OCI-LY7 (cell line): Measurements from ENCODE around the gene SELPLG. TPM values are rescaled to one million over a fixed set of nuclear protein-coding genes. Genes with fewer than 3 reads are reported as not detected.
A peak's percentile ranks its signal among the peaks of the same experiment; 100 is the strongest.
"Not testable (repeated sequence)": the region's sequence is repeated elsewhere in the genome, so short reads cannot be mapped to it uniquely, and the experiment has no call there.

Experiments
- BruUV-seq: library from RNA; stranded (reverse); fragments of 400-500 nt; replicated peaks from 2 replicates; lab custom pipeline; 2021; lab: Mats Ljungman, UMichigan
- CTCF ChIA-PET: fragments of 300-600 bp; sonication (Branson Sonifier 250); formaldehyde crosslinking; loops from one replicate; lab custom pipeline; 2022; ENCODE audit warnings: antibody characterized with exemption; ENCODE audit not compliant: unreplicated experiment; lab: Charles Lee
- POLR2A ChIA-PET: fragments of 300-600 bp; sonication (Branson Sonifier 250); formaldehyde crosslinking; loops from one replicate; lab custom pipeline; 2022; ENCODE audit warnings: antibody characterized with exemption; lab: Charles Lee
- DNase-seq: peaks from one replicate; pipeline ENCODE4 v3.0.0-alpha.2; 2015; ENCODE audit warnings: low spot score
- H2AFZ ChIP-seq: fragments of 200-600 bp; sonication (generic), shearing (Covaris generic); 2 replicates; pipeline ENCODE4 v1.6.1; 2014; ENCODE audit warnings: mild to moderate bottlenecking, antibody characterized with exemption, low read length, moderate library complexity
- H3K27ac ChIP-seq: fragments of 200-600 bp; sonication (generic); 2 replicates; pipeline ENCODE4 v1.5.1; 2014; ENCODE audit warnings: mixed run types, low read depth, mild to moderate bottlenecking, moderate library complexity, low read length, inconsistent platforms; ENCODE audit not compliant: poor library complexity, severe bottlenecking
- H3K36me3 ChIP-seq: fragments of 200-600 bp; sonication (generic); 2 replicates; pipeline ENCODE4 v1.6.1; 2014; ENCODE audit warnings: mild to moderate bottlenecking, antibody characterized with exemption, low read length, moderate library complexity, mixed read lengths; ENCODE audit not compliant: insufficient read depth
- H3K4me1 ChIP-seq: fragments of 200-600 bp; sonication (generic); 2 replicates; pipeline ENCODE4 v1.5.1; 2014; ENCODE audit warnings: mild to moderate bottlenecking, low read length; ENCODE audit not compliant: insufficient read depth, poor library complexity, severe bottlenecking
- H3K4me2 ChIP-seq: fragments of 200-600 bp; sonication (generic); 2 replicates; pipeline ENCODE4 v1.6.1; 2014; ENCODE audit warnings: mild to moderate bottlenecking, low read length
- H3K4me3 ChIP-seq: fragments of 200-600 bp; sonication (generic); 2 replicates; pipeline ENCODE4 v1.5.1; 2014; ENCODE audit warnings: mild to moderate bottlenecking, low read depth, low read length; ENCODE audit not compliant: poor library complexity, severe bottlenecking
- H3K79me2 ChIP-seq: fragments of 200-600 bp; sonication (generic); 2 replicates; pipeline ENCODE4 v1.6.1; 2016; ENCODE audit warnings: low read depth, mild to moderate bottlenecking, low read length, moderate library complexity, mixed read lengths; ENCODE audit not compliant: insufficient read depth
- H3K9me2 ChIP-seq: fragments of 200-600 bp; sonication (generic); 2 replicates; pipeline ENCODE4 v1.6.1; 2016; ENCODE audit warnings: mild to moderate bottlenecking, low read length, mixed read lengths; ENCODE audit not compliant: insufficient read depth
- H3K9me3 ChIP-seq: fragments of 200-600 bp; sonication (generic); 2 replicates; pipeline ENCODE4 v1.6.1; 2014; ENCODE audit warnings: mild to moderate bottlenecking, mixed run types, low read length, mixed read lengths
- H4K20me1 ChIP-seq: fragments of 200-600 bp; sonication (generic); 2 replicates; pipeline ENCODE4 v1.6.1; 2014; ENCODE audit warnings: mild to moderate bottlenecking, antibody characterized with exemption, low read length, moderate library complexity, mixed read lengths; ENCODE audit not compliant: insufficient read depth
- EZH2phosphoT487 ChIP-seq: fragments of 200-600 bp; sonication (generic); IDR thresholded peaks from 2 replicates; pipeline ENCODE4 v1.6.1; 2018; ENCODE audit warnings: low read depth, borderline replicate concordance, mild to moderate bottlenecking, mixed run types, antibody characterized with exemption, low read length, moderate library complexity, mixed read lengths
- intact Hi-C: fragments of 100-400 bp; cut with micrococcal nuclease; formaldehyde crosslinking; loops from one replicate; pipeline ENCODE4 v1.10.0; 2022; ENCODE audit not compliant: unreplicated experiment
- total RNA-seq, 2 experiments: library from RNA; depleted of rRNA in 1 of 2; stranded (reverse); fragments of >200 nt in 1 of 2; shearing (Covaris generic) in 1 of 2; gene quantifications; 2 replicates each; pipeline ENCODE4 v1.2.3, GENCODE V29; 2014 to 2022
- TF ChIP-seq, protein P1 (sequence below): fragments of 200-600 bp; sonication (generic); conservative IDR thresholded peaks from 2 replicates; pipeline ENCODE4 v1.5.1; 2014; ENCODE audit warnings: mild to moderate bottlenecking, antibody characterized with exemption, low read length, moderate library complexity, mixed read lengths

The SELPLG gene
- total RNA-seq, 2 experiments from 2014 or later: 20.0 to 21.0 TPM

DNA sequence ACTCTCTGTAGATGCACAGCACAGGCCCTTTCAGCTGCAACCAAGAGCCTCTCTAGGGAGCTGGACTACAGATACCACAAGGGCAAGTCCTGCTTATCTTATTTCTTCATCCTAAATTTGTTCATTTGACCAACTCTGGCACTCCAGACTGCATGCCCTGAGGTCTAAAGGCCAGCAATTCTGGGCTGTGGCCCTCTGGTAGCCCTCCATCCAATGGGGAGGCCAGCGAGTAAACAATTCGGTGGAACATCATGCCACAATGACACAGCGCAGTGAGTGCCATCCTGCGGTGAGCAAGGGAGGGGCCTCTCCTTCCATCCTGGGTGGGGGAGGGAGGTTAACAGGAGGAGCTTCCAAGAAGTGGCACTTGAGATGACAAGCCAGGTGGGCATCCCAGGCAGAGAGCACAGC lies 652 bp upstream of the SELPLG start:
- no peaks in the 10 kb centered on the region for H4K20me1 ChIP-seq
- BruUV-seq: no TSS peak
- H3K9me2 ChIP-seq: no peaks in the 10 kb centered on the region
- intact Hi-C loops: loop anchor here (2.0 to 10.0 kb wide), 3 partner anchors 66 to 1680 kb away; partner anchors contain the start of genes ALKBH2, TMEM263 and UNG
- peaks cover 13% of the 10 kb centered on the region for H3K36me3 ChIP-seq
- H3K27ac ChIP-seq: peak overlapping the region; percentile 99
- peaks cover 41% of the 10 kb centered on the region; the same call in 1 of the 2 replicates for H3K79me2 ChIP-seq
- POLR2A ChIA-PET: interaction anchor here (0.6 to 17.7 kb wide), 8 partner anchors 11 to 316 kb away, joined by 3 to 330 read pairs (median 46); partner anchors contain the start of genes ISCU and SART3
- H2AFZ ChIP-seq: no peak overlapping the region
- peaks cover 88% of the 10 kb centered on the region for H3K4me1 ChIP-seq
- H3K4me2 ChIP-seq: peak overlapping the region; percentile 77
- 0 out of 2 replicates have a peak, but pooled peaks cover 3% of the 10 kb centered on the region for H3K9me3 ChIP-seq
- TF ChIP-seq EZH2phosphoT487: no peak
- TF ChIP-seq, protein P1, sequence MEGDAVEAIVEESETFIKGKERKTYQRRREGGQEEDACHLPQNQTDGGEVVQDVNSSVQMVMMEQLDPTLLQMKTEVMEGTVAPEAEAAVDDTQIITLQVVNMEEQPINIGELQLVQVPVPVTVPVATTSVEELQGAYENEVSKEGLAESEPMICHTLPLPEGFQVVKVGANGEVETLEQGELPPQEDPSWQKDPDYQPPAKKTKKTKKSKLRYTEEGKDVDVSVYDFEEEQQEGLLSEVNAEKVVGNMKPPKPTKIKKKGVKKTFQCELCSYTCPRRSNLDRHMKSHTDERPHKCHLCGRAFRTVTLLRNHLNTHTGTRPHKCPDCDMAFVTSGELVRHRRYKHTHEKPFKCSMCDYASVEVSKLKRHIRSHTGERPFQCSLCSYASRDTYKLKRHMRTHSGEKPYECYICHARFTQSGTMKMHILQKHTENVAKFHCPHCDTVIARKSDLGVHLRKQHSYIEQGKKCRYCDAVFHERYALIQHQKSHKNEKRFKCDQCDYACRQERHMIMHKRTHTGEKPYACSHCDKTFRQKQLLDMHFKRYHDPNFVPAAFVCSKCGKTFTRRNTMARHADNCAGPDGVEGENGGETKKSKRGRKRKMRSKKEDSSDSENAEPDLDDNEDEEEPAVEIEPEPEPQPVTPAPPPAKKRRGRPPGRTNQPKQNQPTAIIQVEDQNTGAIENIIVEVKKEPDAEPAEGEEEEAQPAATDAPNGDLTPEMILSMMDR: no peak
- CTCF ChIA-PET: interaction anchor here (1.0 to 3.5 kb wide), 2 partner anchors 17 to 32 kb away, joined by 4 to 18 read pairs; no protein-coding TSS in a partner anchor
- peak; percentile 66 for DNase-seq
- peak overlapping the region; percentile 75 for H3K4me3 ChIP-seq

DNA sequence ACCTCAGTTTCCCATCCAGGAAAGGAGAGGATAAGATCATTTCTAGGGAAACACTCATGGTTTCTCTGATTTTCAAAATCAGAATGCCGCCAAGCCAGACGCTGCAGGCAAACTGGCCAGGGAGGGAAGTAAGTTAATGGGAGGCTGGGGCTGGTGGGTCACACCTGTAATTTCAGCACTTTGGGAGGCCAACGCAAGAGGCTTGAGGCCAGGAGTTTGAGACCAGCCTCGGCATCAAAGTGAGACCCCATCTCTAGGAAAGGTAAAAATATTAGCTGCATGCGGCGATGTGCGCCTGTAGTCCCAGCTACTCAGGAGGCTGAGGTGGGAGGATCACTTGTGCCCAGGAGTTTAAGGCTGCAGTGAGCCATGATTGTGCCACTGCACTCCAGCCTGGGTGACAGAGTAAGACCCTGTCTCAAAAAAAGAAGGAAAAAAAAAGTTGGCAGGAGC lies 587 bp downstream of the SELPLG start:
- Histone ChIP-seq H3K9me3 (no peaks in the 10 kb centered on the region), H3K4me3 (peak overlapping the region; percentile 75), H3K4me1 (peaks cover 88% of the 10 kb centered on the region), H2AFZ (no peak overlapping the region), H3K27ac (peak overlapping the region; percentile 99), H3K79me2 (peaks cover 28% of the 10 kb centered on the region; the same call in 1 of the 2 replicates), H3K36me3 (peaks cover 5% of the 10 kb centered on the region; the same call in 1 of the 2 replicates), H3K9me2 (no peaks in the 10 kb centered on the region), H4K20me1 (no peaks in the 10 kb centered on the region), H3K4me2 (peak overlapping the region; percentile 77)
- no peak for TF ChIP-seq EZH2phosphoT487
- TF ChIP-seq, protein P1: no peak
- ChIA-PET POLR2A (interaction anchor here (0.6 to 17.7 kb wide), 13 partner anchors 9 to 934 kb away, joined by 3 to 330 read pairs (median 6); partner anchors contain the start of genes ISCU and SART3), CTCF (interaction anchor here (1.2 to 3.5 kb wide), 2 partner anchors 13 to 16 kb away, joined by 3 to 18 read pairs; no protein-coding TSS in a partner anchor)
- intact Hi-C loops: loop anchor here (1.0 to 10.0 kb wide), 5 partner anchors 9 to 1678 kb away; partner anchors contain the start of genes ALKBH2, TMEM263 and UNG
- DNase-seq: peak; percentile 24
- BruUV-seq: TSS peak; percentile 90

GRCh38 chr12:108631261-108631660 lies 2.4 kb downstream of the SELPLG start:
- H3K4me1 ChIP-seq: peaks cover 92% of the 10 kb centered on the region
- H4K20me1 ChIP-seq, DNase-seq, H2AFZ ChIP-seq, BruUV-seq, CTCF ChIA-PET, H3K9me2 ChIP-seq, H3K9me3 ChIP-seq, H3K36me3 ChIP-seq: not testable (repeated sequence)
- peak overlapping the region; percentile 99 for H3K27ac ChIP-seq
- POLR2A ChIA-PET: interaction anchor here (1.2 to 17.7 kb wide), 6 partner anchors 10 to 170 kb away, joined by 3 to 330 read pairs (median 56); partner anchors contain the start of genes ISCU and SART3
- intact Hi-C loops: loop anchor here (10.0 kb wide), 2 partner anchors 464 to 1676 kb away; partner anchors contain the start of genes ALKBH2, TMEM263 and UNG
- peak overlapping the region; percentile 75 for H3K4me3 ChIP-seq
- peak overlapping the region; percentile 77 for H3K4me2 ChIP-seq
- peaks cover 12% of the 10 kb centered on the region; the same call in 1 of the 2 replicates for H3K79me2 ChIP-seq
